Heart left ventricle (tissue), 16 donors: ENCODE data around the gene AHCTF1. TPM values are rescaled to one million over a fixed set of nuclear protein-coding genes. Genes with fewer than 3 reads are reported as not detected.
A peak's percentile ranks its signal among the peaks of the same experiment; 100 is the strongest.

Experiments used
- ATAC-seq, 4 donors: fragments of 200-7000 bp; cut with Tn5 transposase; one replicate each; pipeline ENCODE4 v1.9.1; 2020 to 2022; ENCODE audit warnings: moderate library complexity in 4 of 4, mild to moderate bottlenecking in 3 of 4, moderate number of reproducible peaks in 1 of 4
- DNase-seq, 5 donors: peaks; one replicate each; pipeline ENCODE4 v3.0.0-alpha.2; 2020
- H3K27ac ChIP-seq, 12 donors: fragments of 200-600 bp; sonication (generic) in 4 of 12; one replicate each; pipeline versions ENCODE4 v1.5.0 to v1.8.0; 2016 to 2022; ENCODE audit warnings: mild to moderate bottlenecking in 2 of 12
- H3K27me3 ChIP-seq, 9 donors: fragments of 200-600 bp; sonication (generic) in 2 of 9; one replicate each; pipeline versions ENCODE4 v1.5.1 to v1.8.0; 2016 to 2022; ENCODE audit warnings: mild to moderate bottlenecking in 3 of 9
- H3K36me3 ChIP-seq, 9 donors: fragments of 200-600 bp; sonication (generic) in 2 of 9; one replicate each; pipeline versions ENCODE4 v1.5.0 to v1.8.0; 2018 to 2022; ENCODE audit warnings: mild to moderate bottlenecking in 2 of 9
- H3K4me1 ChIP-seq, 12 donors: fragments of 200-600 bp; sonication (generic) in 4 of 12; one replicate each; pipeline versions ENCODE4 v1.5.0 to v1.8.0; 2016 to 2022; ENCODE audit warnings: mild to moderate bottlenecking in 3 of 12
- H3K4me3 ChIP-seq, 12 donors: fragments of 200-600 bp; sonication (generic) in 4 of 12; one replicate each; pipeline versions ENCODE4 v1.5.0 to v1.8.0; 2017 to 2022; ENCODE audit warnings: mild to moderate bottlenecking in 9 of 12, moderate library complexity in 4 of 12
- H3K9me3 ChIP-seq, 12 donors: fragments of 200-600 bp; sonication (generic) in 4 of 12; one replicate each; pipeline versions ENCODE4 v1.5.0 to v1.8.0; 2016 to 2022; ENCODE audit warnings: mild to moderate bottlenecking in 1 of 12
- POLR2A ChIP-seq, 2 donors: fragments of 450-650 bp; IDR thresholded peaks; one replicate each; pipeline ENCODE4 v1.6.1; 2017; ENCODE audit warnings: antibody characterized with exemption in 2 of 2, mild to moderate bottlenecking in 2 of 2, moderate library complexity in 2 of 2
- whole genome bisulfite sequencing, 4 donors: extraction: QIAGEN DNeasy Blood & Tissue Kit in 2 of 4; methylation state at CpG; one replicate each; pipeline versions ENCODE4 v1.1.5 to v1.1.7; 2013 to 2018; 5-methylcytosine and 5-hydroxymethylcytosine counted together
- intact Hi-C, 10 donors: fragments of 100-400 bp; cut with DNase I; formaldehyde crosslinking; loops; one replicate each; pipeline versions ENCODE4 v1.11.1 to v1.14.2; 2022
- polyA plus RNA-seq, 2 donors: library from polyadenylated mRNA; stranded (reverse); fragments of 200-250 nt; gene quantifications; one replicate each; pipeline ENCODE4 v1.2.3, GENCODE V29; 2013
- total RNA-seq, 9 donors: library from RNA; depleted of rRNA in 2 of 9; stranded (reverse); fragments of >200 nt in 2 of 9; fragmentation: NEBNext Ultra II Directional in 3 of 9; extraction: Animal tissue kit (Norgen Biotek cat#: 25700) in 3 of 9; gene quantifications; one replicate each; pipeline versions ENCODE4 v1.1.0 to v1.2.4, GENCODE V29; 2016 to 2023
- TF ChIP-seq, protein P1 (sequence below), 12 donors: fragments of 200-600 bp; sonication (generic) in 4 of 12; IDR thresholded peaks; one replicate each; pipeline versions ENCODE4 v1.5.0 to v1.8.0; 2018 to 2022; ENCODE audit warnings: antibody characterized with exemption in 12 of 12, mild to moderate bottlenecking in 5 of 12
- donor health status: ischemic (EF 13 %, LVEDD 7.1; RV severe dilation, severe dysfunction).
- donor health status: healthy with polysubstance abuse.
- donor health status: DM: no; HTN: yes; CAD: no.
- donor health status: DM: no; HTN: no; CAD: no.
- donor health status: ischemic (EF 25% LVEDD 6.9; RV normal size, moderate dysfunction).
- donor health status: ischemic (EF 25% LVEDD 5.7; RV mildly dilated, moderate dysfunction).
- donor health status: healthy.
- donor health status: DM: yes; HTN: yes; CAD: no.
- donor health status: ischemic (EF 35%, LVEDD 5.7; RV mildly dilated, moderate dysfunction).
- donor health status: nonischemic (EF 11% LVEDD 7.7; RV severe dilation, severe dysfunction).
- donor health status: DM: yes; HTN: yes; CAD: no.
- donor health status: PGD.
- donor health status: ischemic (EF 29% LVEDD 5.4; RV normal size, mild dysfunction).
- donor health status: nonischemic (EF 23%, LVEDD 6.1; RV moderate dilation, normal function).

The AHCTF1 gene
- total and polyA plus RNA-seq, 11 donors, result 6.3 to 39.7 (median 19.4) TPM

DNA sequence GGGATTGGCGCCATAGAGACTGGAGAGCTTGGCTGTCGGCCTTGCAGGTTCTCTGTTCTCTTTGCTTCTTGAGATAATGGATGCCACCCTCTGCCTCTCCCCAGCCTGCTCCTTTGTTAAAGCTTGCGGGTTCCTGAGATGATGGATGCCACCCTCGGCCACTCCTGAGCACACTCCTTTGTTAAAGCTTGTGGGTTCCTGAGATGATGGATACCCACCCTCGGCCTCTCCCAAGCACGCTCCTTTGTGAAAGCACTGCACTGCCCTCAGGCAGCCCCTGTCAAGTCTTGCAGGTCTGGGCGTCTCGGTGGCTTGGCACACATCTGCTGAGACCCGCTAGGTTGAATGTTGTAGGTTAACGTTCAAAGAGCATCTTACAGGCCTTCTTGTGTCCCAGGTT, 131.0 kb downstream of the AHCTF1 start:
- Histone ChIP-seq H3K4me3 (no peak overlapping the region), H3K27me3 (no peaks in the 10 kb centered on the region), H3K9me3 (no peaks in the 10 kb centered on the region), H3K27ac (peak overlapping the region in 1 of 12 donors; percentile 27), H3K36me3 (no peaks in the 10 kb centered on the region), H3K4me1 (peaks cover 0 to 15% (median 0%) of the 10 kb centered on the region in 12 donors)
- ATAC-seq, result no peak
- intact Hi-C loops, result no loop called here
- WGBS, 4 donors, result 81 to 87% (median 85%) methylated on average over 10 of the region's 10 CpGs
- TF ChIP-seq, protein P1, sequence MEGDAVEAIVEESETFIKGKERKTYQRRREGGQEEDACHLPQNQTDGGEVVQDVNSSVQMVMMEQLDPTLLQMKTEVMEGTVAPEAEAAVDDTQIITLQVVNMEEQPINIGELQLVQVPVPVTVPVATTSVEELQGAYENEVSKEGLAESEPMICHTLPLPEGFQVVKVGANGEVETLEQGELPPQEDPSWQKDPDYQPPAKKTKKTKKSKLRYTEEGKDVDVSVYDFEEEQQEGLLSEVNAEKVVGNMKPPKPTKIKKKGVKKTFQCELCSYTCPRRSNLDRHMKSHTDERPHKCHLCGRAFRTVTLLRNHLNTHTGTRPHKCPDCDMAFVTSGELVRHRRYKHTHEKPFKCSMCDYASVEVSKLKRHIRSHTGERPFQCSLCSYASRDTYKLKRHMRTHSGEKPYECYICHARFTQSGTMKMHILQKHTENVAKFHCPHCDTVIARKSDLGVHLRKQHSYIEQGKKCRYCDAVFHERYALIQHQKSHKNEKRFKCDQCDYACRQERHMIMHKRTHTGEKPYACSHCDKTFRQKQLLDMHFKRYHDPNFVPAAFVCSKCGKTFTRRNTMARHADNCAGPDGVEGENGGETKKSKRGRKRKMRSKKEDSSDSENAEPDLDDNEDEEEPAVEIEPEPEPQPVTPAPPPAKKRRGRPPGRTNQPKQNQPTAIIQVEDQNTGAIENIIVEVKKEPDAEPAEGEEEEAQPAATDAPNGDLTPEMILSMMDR (IDR thresholded peaks at IDR 0.05), result no peak
- no peak for TF ChIP-seq POLR2A (IDR thresholded peaks at IDR 0.05)
- no peak for DNase-seq

DNA sequence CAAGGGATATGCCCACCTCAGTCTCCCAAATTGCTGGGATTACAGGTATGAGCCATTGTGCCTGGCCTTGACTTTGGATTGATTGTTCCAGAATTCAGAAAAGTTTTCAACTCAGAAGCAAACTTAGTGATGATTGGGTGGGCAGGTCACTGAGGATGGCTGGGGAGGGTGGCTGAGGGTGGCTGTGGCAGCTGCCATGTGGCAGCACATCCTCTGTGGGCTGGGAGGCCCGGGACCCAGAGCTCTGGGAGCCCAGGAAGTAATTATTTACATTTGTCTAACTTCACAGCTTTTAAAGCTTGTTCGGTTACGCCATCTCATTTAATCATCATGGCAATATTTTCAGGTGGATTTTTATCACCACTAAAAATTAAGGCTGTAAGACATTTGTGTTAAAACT, 131.4 kb downstream of the AHCTF1 start:
- intact Hi-C loops, result no loop called here
- no peak for ATAC-seq
- Histone ChIP-seq H3K4me1 (peaks cover 0 to 15% (median 0%) of the 10 kb centered on the region in 12 donors), H3K9me3 (no peaks in the 10 kb centered on the region), H3K4me3 (no peak overlapping the region), H3K27me3 (no peaks in the 10 kb centered on the region), H3K27ac (no peak overlapping the region), H3K36me3 (no peaks in the 10 kb centered on the region)
- no peak for DNase-seq
- 84 to 92% (median 88%) methylated on average over 3 of the region's 3 CpGs for WGBS, 4 donors
- TF ChIP-seq POLR2A (IDR thresholded peaks at IDR 0.05), result no peak
- TF ChIP-seq, protein P1 (IDR thresholded peaks at IDR 0.05), result no peak

DNA sequence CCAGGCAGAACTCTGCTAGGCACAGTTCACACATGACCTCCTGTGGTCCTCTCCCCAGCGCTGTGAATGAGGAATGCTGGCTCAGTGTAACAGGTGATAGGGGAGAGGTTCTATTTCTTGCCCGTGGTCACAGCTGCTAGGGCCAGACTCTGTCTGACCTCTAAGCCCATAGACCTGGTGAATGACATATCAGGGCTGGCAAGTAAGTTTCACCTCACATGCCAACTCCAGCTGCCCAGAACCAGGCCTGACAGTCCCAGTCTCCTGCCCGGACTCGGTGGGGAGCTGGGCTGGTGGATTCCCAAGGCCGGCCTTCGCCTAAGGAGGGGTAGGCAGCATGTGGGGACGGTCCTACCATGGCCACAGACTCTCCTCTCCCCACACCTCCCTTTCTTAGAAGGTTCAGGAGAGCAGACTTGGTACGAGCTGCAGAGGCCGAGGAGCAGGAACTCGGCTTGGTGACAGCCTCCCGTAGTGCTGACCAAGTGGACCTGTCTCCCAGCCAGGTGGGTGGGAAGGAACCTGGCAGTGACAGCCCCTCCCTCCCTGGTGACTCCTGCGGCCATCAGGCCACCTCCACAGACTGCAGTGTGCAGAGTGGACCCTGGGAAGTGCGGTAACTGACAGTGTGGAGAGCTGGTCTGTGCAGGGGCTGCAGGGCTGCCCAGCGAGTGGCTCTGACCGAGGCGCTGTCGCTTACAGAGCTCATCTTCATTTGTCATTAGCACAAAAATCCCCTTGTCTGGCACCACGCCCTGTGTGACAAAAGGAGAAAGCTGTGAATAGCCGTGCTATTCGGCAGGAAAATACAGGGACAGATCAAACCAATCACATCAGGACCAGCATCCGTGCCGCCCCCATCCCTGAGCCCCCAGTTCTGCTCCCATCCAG, 132.9 kb downstream of the AHCTF1 start:
- TF ChIP-seq, protein P1 (IDR thresholded peaks at IDR 0.05), result no peak
- TF ChIP-seq POLR2A (IDR thresholded peaks at IDR 0.05), result no peak

DNA sequence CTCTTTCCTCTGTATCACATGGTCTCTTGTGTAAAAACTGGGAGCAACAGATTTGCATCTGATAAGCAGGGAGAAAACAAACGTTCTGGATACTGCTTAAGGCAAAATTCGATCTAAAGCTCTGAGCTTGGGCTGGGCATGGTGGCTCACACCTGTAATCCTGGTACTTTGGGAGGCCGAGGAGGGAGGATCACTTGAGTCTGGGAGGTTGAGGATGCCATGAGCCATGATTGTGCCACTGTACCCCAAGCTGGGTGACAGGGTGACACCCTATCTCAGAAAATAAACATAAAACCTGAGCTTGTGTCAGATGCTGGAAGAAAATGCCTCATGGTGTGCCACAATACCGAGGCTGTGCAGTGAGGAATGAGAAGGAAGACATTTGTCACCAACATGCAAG, 133.6 kb downstream of the AHCTF1 start:
- 68 to 76% (median 72%) methylated on average over 4 of the region's 4 CpGs for WGBS, 4 donors
- H3K9me3 ChIP-seq, result no peaks in the 10 kb centered on the region
- TF ChIP-seq POLR2A (IDR thresholded peaks at IDR 0.05), result no peak
- no peak for ATAC-seq
- peak overlapping the region in 8 of 12 donors; percentile 13 to 80 (median 53) for H3K27ac ChIP-seq
- intact Hi-C loops, result no loop called here
- no peak for DNase-seq
- H3K4me3 ChIP-seq, result no peak overlapping the region
- no peaks in the 10 kb centered on the region for H3K36me3 ChIP-seq
- peaks cover 0 to 27% (median 6%) of the 10 kb centered on the region in 12 donors for H3K4me1 ChIP-seq
- peaks cover 0 to 4% (median 0%) of the 10 kb centered on the region in 9 donors for H3K27me3 ChIP-seq

More for the DNA sequence above, 132.9 kb downstream of the AHCTF1 start:
- no peak overlapping the region for H3K4me3 ChIP-seq
- H3K27me3 ChIP-seq, result peaks cover 0 to 4% (median 0%) of the 10 kb centered on the region in 9 donors
- no peaks in the 10 kb centered on the region for H3K9me3 ChIP-seq
- DNase-seq (peak in 2 of 5 donors; percentile 45 to 54), ATAC-seq (peak; percentile 64 to 81 (median 74))
- intact Hi-C loops, result no loop called here
- H3K27ac ChIP-seq, result peak overlapping the region in 8 of 12 donors; percentile 33 to 80 (median 54)
- no peaks in the 10 kb centered on the region for H3K36me3 ChIP-seq
- WGBS, 4 donors, result 54 to 71% (median 66%) methylated on average over 16 to 22 of the region's 22 CpGs
- peaks cover 0 to 27% (median 6%) of the 10 kb centered on the region in 12 donors for H3K4me1 ChIP-seq
